Measurements from ENCODE around the gene PPM1F.

DNA sequence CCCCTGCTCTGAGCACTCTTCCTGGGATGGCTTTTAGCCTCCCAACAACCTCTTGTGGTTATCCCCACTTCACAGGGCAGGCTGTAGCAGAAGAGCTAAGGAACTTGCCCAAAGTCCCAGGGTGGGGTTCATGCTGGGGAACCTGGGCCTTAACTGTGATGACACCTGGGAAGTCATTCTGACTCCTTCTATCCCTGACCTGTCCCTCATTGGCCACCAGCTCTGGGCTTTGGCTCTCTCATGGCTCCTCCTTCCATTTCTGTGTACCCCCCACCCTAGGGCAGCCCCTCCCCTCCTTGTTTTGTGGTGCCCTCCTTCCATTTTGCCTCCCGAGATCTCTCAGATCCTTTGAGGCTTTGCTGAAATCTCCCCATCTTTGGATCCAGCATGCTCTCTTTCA is 2.7 kb downstream of the PPM1F start:
- TF ChIP-seq, protein P1, sequence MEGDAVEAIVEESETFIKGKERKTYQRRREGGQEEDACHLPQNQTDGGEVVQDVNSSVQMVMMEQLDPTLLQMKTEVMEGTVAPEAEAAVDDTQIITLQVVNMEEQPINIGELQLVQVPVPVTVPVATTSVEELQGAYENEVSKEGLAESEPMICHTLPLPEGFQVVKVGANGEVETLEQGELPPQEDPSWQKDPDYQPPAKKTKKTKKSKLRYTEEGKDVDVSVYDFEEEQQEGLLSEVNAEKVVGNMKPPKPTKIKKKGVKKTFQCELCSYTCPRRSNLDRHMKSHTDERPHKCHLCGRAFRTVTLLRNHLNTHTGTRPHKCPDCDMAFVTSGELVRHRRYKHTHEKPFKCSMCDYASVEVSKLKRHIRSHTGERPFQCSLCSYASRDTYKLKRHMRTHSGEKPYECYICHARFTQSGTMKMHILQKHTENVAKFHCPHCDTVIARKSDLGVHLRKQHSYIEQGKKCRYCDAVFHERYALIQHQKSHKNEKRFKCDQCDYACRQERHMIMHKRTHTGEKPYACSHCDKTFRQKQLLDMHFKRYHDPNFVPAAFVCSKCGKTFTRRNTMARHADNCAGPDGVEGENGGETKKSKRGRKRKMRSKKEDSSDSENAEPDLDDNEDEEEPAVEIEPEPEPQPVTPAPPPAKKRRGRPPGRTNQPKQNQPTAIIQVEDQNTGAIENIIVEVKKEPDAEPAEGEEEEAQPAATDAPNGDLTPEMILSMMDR (IDR thresholded peaks at IDR 0.05), result no peak
- TF ChIP-seq POLR2A (IDR thresholded peaks at IDR 0.05), result no peak

Data from Peyer's patch (tissue), 4 donors.